NCI-H1436 (cell line): ENCODE results near the gene SECISBP2.

Experiments used
- DNase-seq: peaks from one replicate; lab custom pipeline; 2025; lab: John Stamatoyannopoulos, UW

Gene SECISBP2

DNA sequence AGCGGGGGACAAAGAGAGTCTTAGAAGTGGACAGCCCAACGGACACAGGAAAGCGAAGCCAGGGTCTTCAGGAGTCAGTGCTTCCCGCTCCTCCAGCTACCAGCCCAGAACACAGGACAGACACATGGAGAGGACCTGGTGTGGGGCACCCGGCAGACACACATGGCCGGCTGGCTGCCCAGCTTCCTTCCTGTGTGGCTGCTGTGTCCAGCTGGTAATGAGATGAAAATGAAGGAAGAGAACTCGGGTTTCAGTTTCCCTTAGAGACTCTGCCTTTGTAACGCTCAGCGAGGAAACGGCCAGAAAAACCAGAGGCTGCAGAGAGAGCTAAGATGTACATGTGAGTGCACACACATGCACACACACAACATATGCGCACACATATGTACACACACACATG is 87.5 kb downstream of the SECISBP2 start:
- no peak for DNase-seq

DNA sequence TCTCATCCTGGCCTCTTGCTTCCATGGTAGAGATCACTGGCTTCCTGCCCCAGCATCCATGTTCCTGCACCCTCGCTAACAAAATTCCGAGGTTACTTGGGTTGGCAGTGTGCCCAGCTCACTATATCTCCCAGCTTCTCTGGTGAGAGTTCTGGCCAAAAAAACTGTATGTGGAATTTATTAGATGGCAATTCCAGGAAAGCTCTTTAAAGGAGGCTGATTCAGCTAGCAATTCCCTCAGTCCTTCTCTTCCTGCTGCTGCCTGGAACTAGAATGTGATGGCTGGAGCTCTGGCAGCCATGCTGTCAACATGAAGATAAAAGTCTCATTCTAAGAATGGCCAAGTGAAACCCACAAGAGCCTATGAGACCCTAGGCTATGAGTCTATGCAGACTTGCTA is 88.8 kb downstream of the SECISBP2 start:
- no peak for DNase-seq

DNA sequence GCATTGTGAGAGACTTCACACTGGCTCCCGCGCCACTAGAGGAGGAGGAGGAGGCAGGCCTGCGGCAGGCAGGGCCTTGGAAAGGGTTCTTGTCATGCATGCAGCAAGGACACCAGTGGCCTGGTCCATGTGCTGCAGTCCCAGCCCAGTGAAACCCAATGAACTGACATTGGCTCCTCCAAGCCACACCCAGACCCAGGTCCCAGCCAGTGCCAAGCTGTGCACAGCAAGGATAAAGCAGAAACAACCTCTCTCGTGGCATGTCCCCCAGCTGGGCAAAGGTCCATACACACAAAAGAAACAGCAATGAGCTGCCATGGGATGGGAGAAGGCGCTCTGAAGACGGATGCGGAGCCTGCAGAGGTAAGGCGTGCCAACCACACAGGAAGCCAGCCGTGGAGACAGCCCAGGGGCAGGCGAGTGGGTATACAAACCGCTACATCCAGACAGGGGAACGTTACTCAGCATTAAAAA is 90.4 kb downstream of the SECISBP2 start:
- no peak for DNase-seq
